Lung (tissue), 12 donors: ENCODE measurements around the gene TDRD7. TPM values are rescaled to one million over a fixed set of nuclear protein-coding genes. Genes with fewer than 3 reads are reported as not detected.

Experiments used
- ATAC-seq: fragments of 200-7000 bp; cut with Tn5 transposase; one replicate; pipeline ENCODE4 v1.9.1; 2020; ENCODE audit warnings: moderate number of reproducible peaks; ENCODE audit not compliant: insufficient read depth, low FRiP score
- DNase-seq, 3 donors: peaks; one replicate each; pipeline ENCODE4 v3.0.0-alpha.2; 2013 to 2017
- H3K27ac ChIP-seq, 2 donors: one replicate each; pipeline ENCODE4 v1.5.1; 2013; ENCODE audit warnings: mild to moderate bottlenecking in 2 of 2, moderate library complexity in 2 of 2, control low read depth in 1 of 2, inconsistent platforms in 1 of 2, low read depth in 1 of 2, low read length in 1 of 2
- H3K27me3 ChIP-seq, 3 donors: one replicate each; pipeline ENCODE4 v1.5.1; 2013; ENCODE audit warnings: low read length in 2 of 3; ENCODE audit not compliant: control insufficient read depth in 3 of 3, insufficient read depth in 3 of 3
- H3K36me3 ChIP-seq, 4 donors: one replicate each; pipeline ENCODE4 v1.5.1; 2013; ENCODE audit warnings: low read length in 4 of 4, mild to moderate bottlenecking in 1 of 4, moderate library complexity in 1 of 4; ENCODE audit not compliant: control insufficient read depth in 4 of 4, insufficient read depth in 4 of 4
- H3K4me1 ChIP-seq, 5 donors: one replicate each; pipeline ENCODE4 v1.5.1; 2013; ENCODE audit warnings: low read length in 5 of 5, mild to moderate bottlenecking in 2 of 5, moderate library complexity in 1 of 5; ENCODE audit not compliant: control insufficient read depth in 5 of 5, insufficient read depth in 5 of 5
- H3K4me3 ChIP-seq: one replicate; pipeline ENCODE4 v1.5.1; 2013; ENCODE audit warnings: mild to moderate bottlenecking, control low read depth, moderate library complexity
- H3K9ac ChIP-seq, 2 donors: one replicate each; pipeline ENCODE4 v1.5.1; 2013; ENCODE audit warnings: low read length in 2 of 2, control low read depth in 1 of 2; ENCODE audit not compliant: insufficient read depth in 1 of 2
- H3K9me3 ChIP-seq, 4 donors: one replicate each; pipeline ENCODE4 v1.5.1; 2013; ENCODE audit warnings: low read length in 3 of 4, mild to moderate bottlenecking in 1 of 4, moderate library complexity in 1 of 4; ENCODE audit not compliant: control insufficient read depth in 4 of 4, insufficient read depth in 3 of 4
- WGBS, 2 donors: extraction: QIAGEN DNeasy Blood & Tissue Kit; methylation state at CpG; one replicate each; pipeline ENCODE4 v1.1.7; 2013; 5-methylcytosine and 5-hydroxymethylcytosine counted together
- polyA plus RNA-seq, 2 donors: library from polyadenylated mRNA; stranded (reverse); fragments of 200-250 nt; gene quantifications; one replicate each; pipeline ENCODE4 v1.2.1, GENCODE V29; 2013
- total RNA-seq, 2 donors: library from RNA; depleted of rRNA in 1 of 2; stranded (reverse); fragments of >200 nt in 1 of 2; gene quantifications; one replicate each; pipeline ENCODE4 v1.2.1, GENCODE V29; 2014 to 2021
- TF ChIP-seq, protein P1 (sequence below): IDR thresholded peaks from 2 replicates; pipeline ENCODE4 v1.5.1; 2012; ENCODE audit warnings: mild to moderate bottlenecking; ENCODE audit errors: control extremely low read depth, extremely low read depth
- donor health status: control.
- donor health status: control.
- donor health status: Bipolar disorder and iron deficiency.
- donor health status: healthy.
- donor health status: DM: yes; HTN: yes; CAD: no.

TDRD7 gene
- total and polyA plus RNA-seq, 4 donors, result 6.8 to 13.3 (median 11.7) TPM

DNA sequence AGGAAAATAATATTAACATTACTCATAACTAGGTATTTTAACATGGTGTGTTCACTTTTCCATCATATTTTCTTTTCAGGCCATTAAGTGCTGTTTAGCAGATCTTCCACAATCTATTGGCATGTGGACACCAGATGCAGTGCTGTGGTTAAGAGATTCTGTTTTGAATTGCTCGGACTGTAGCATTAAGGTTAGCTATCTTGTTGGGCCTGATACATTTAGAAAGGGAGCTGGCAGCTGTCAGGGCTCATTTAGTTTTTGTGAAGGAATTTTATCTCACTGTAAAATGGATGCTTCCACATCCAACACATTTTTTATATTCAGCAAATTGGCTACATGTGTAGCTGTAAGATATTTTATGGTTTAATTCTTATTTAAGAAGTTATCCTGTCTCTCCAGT is 68.9 kb downstream of the TDRD7 start:
- Histone ChIP-seq H3K9me3 (peaks cover 0 to 2% (median 0%) of the 10 kb centered on the region in 4 donors), H3K4me3 (no peak overlapping the region), H3K36me3 (peaks cover 0 to 14% (median 6%) of the 10 kb centered on the region in 4 donors), H3K27ac (no peak overlapping the region), H3K9ac (no peak overlapping the region), H3K4me1 (peaks cover 0 to 2% (median 0%) of the 10 kb centered on the region in 5 donors), H3K27me3 (no peaks in the 10 kb centered on the region)
- WGBS, 2 donors, result 94 to 97% methylated on average over 1 of the region's 1 CpG
- ATAC-seq (no peak), DNase-seq (no peak)
- TF ChIP-seq, protein P1, sequence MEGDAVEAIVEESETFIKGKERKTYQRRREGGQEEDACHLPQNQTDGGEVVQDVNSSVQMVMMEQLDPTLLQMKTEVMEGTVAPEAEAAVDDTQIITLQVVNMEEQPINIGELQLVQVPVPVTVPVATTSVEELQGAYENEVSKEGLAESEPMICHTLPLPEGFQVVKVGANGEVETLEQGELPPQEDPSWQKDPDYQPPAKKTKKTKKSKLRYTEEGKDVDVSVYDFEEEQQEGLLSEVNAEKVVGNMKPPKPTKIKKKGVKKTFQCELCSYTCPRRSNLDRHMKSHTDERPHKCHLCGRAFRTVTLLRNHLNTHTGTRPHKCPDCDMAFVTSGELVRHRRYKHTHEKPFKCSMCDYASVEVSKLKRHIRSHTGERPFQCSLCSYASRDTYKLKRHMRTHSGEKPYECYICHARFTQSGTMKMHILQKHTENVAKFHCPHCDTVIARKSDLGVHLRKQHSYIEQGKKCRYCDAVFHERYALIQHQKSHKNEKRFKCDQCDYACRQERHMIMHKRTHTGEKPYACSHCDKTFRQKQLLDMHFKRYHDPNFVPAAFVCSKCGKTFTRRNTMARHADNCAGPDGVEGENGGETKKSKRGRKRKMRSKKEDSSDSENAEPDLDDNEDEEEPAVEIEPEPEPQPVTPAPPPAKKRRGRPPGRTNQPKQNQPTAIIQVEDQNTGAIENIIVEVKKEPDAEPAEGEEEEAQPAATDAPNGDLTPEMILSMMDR, result no peak

DNA sequence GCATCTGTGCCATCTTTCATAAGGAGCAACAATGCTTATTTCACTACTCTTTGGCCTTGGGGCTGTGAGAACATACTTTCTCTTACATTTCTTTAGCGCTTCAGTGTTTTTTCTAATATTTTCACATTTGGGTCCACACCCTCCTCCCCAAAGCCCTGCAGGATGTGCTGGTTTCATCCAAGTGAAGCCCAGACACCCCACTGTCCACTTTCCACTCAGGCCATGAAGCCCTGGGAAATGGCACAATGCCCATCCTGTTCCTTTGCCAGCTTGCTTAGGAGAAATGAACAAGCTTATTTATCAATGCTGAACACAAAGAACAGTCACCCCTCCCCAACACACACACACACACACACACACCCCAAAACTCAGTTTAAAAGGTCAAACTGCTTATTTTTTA is 72.2 kb downstream of the TDRD7 start:
- Histone ChIP-seq H3K9ac (no peak overlapping the region), H3K4me1 (peaks cover 0 to 2% (median 0%) of the 10 kb centered on the region in 5 donors), H3K36me3 (peaks cover 0 to 14% (median 6%) of the 10 kb centered on the region in 4 donors), H3K27me3 (no peaks in the 10 kb centered on the region), H3K4me3 (no peak overlapping the region), H3K9me3 (peaks cover 0 to 2% (median 0%) of the 10 kb centered on the region in 4 donors), H3K27ac (no peak overlapping the region)
- ATAC-seq, result no peak
- DNase-seq, result no peak
- 83 to 100% methylated on average over 1 of the region's 1 CpG for WGBS, 2 donors
- TF ChIP-seq, protein P1, result no peak

DNA sequence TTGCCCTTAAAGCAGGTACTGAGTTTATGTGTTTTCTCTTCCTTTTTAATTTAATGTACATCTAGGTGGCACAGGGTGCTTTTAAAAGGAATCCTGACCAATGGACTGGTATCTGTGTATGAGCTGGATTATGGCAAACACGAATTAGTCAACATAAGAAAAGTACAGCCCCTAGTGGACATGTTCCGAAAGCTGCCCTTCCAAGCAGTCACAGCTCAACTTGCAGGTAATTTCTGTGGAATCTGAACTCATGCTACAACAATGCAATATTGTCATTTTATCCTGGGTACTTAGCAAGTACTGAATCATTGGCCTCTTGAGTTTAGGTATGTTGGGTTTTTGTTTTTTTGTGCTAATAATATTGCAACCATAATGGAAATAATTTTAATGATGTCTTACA is 75.2 kb downstream of the TDRD7 start:
- WGBS, 2 donors, result 81 to 83% methylated on average over 2 of the region's 2 CpGs
- Histone ChIP-seq H3K4me3 (no peak overlapping the region), H3K4me1 (no peaks in the 10 kb centered on the region), H3K27ac (no peak overlapping the region), H3K9me3 (no peaks in the 10 kb centered on the region), H3K9ac (no peak overlapping the region), H3K36me3 (peaks cover 0 to 12% (median 5%) of the 10 kb centered on the region in 4 donors), H3K27me3 (no peaks in the 10 kb centered on the region)
- ATAC-seq (no peak), DNase-seq (no peak)
- TF ChIP-seq, protein P1, result no peak

DNA sequence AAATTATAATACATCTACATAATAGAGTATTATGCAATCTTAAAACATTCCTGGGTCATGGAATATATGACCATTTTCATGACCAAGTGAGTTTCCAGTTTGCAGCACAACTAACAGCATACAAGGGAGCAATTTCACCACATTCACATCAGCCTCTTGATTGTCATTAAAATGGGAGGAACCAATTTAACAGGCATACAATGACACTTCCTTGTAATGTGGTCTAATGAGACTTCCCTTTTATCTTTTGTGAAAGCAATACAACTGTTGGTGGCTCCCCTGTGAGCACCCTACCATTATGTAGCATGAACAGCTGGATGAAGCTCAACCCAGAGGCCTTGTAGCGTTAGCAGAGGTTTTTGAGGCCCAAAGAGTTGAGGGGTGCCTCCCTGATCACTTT is 76.0 kb downstream of the TDRD7 start:
- no peak overlapping the region for H3K9ac ChIP-seq
- no peaks in the 10 kb centered on the region for H3K4me1 ChIP-seq
- WGBS, 2 donors, result 99 to 100% methylated on average over 1 of the region's 1 CpG
- H3K9me3 ChIP-seq, result no peaks in the 10 kb centered on the region
- H3K36me3 ChIP-seq, result peaks cover 0 to 9% (median 4%) of the 10 kb centered on the region in 4 donors
- TF ChIP-seq, protein P1, result no peak
- ATAC-seq (no peak), DNase-seq (no peak)
- no peaks in the 10 kb centered on the region for H3K27me3 ChIP-seq
- no peak overlapping the region for H3K27ac ChIP-seq
- no peak overlapping the region for H3K4me3 ChIP-seq
